HEK293 (cell line): ENCODE measurements around the gene SPDYE6.
A peak's percentile ranks its signal among the peaks of the same experiment; 100 is the strongest.

Experiments used
- EGR2 ChIP-seq: fragments of 450-650 bp; formaldehyde crosslinking; IDR thresholded peaks from 2 replicates; pipeline ENCODE4 v1.5.1; 2016; ENCODE audit warnings: low read depth, missing biosample characterization, missing genetic modification characterization
- FEZF1 ChIP-seq: fragments of 450-650 bp; formaldehyde crosslinking; IDR thresholded peaks from 2 replicates; pipeline ENCODE4 v1.5.1; 2016; ENCODE audit warnings: missing biosample characterization, missing genetic modification characterization
- KLF9 ChIP-seq: fragments of 450-650 bp; formaldehyde crosslinking; IDR thresholded peaks from 2 replicates; pipeline ENCODE4 v1.5.1; 2016; ENCODE audit warnings: missing biosample characterization, missing genetic modification characterization, low read depth
- MEIS1 ChIP-seq: sonication (generic); formaldehyde crosslinking; IDR thresholded peaks from 2 replicates; pipeline ENCODE4 v1.8.1; 2022; ENCODE audit warnings: missing genetic modification reagents, mild to moderate bottlenecking, borderline replicate concordance
- OVOL3 ChIP-seq: fragments of 450-650 bp; formaldehyde crosslinking; IDR thresholded peaks from 2 replicates; pipeline ENCODE4 v1.5.1; 2016; ENCODE audit warnings: missing biosample characterization, missing genetic modification characterization
- SP3 ChIP-seq: fragments of 450-650 bp; formaldehyde crosslinking; IDR thresholded peaks from 2 replicates; pipeline ENCODE4 v1.5.1; 2016; ENCODE audit warnings: missing biosample characterization, missing genetic modification characterization
- ZEB2 ChIP-seq: fragments of 450-650 bp; formaldehyde crosslinking; IDR thresholded peaks from 2 replicates; pipeline ENCODE4 v1.5.1; 2016; ENCODE audit warnings: missing biosample characterization, missing genetic modification characterization
- ZFP37 ChIP-seq: fragments of 450-650 bp; formaldehyde crosslinking; IDR thresholded peaks from 2 replicates; pipeline ENCODE4 v1.5.1; 2016; ENCODE audit warnings: missing biosample characterization, missing genetic modification characterization
- ZFP69B ChIP-seq: fragments of 450-650 bp; formaldehyde crosslinking; IDR thresholded peaks from 2 replicates; pipeline ENCODE4 v1.5.1; 2016; ENCODE audit warnings: missing biosample characterization, missing genetic modification characterization
- ZIC2 ChIP-seq: fragments of 450-650 bp; formaldehyde crosslinking; IDR thresholded peaks from 2 replicates; pipeline ENCODE4 v1.5.1; 2016; ENCODE audit warnings: missing biosample characterization, missing genetic modification characterization
- ZNF10 ChIP-seq: fragments of 450-650 bp; formaldehyde crosslinking; IDR thresholded peaks from 2 replicates; pipeline ENCODE4 v1.5.1; 2017; ENCODE audit warnings: missing biosample characterization, missing genetic modification characterization
- ZNF132 ChIP-seq: fragments of 450-650 bp; formaldehyde crosslinking; IDR thresholded peaks from 2 replicates; pipeline ENCODE4 v1.5.1; 2017; ENCODE audit warnings: missing biosample characterization, missing genetic modification characterization, borderline replicate concordance
- ZNF184 ChIP-seq: fragments of 450-650 bp; IDR thresholded peaks from 2 replicates; pipeline ENCODE4 v1.5.1; 2018; ENCODE audit warnings: missing biosample characterization, mild to moderate bottlenecking, missing genetic modification characterization
- ZNF202 ChIP-seq: fragments of 450-650 bp; formaldehyde crosslinking; IDR thresholded peaks from 2 replicates; pipeline ENCODE4 v1.5.1; 2016; ENCODE audit warnings: missing biosample characterization, missing genetic modification characterization, borderline replicate concordance
- ZNF23 ChIP-seq: fragments of 450-650 bp; formaldehyde crosslinking; IDR thresholded peaks from 2 replicates; pipeline ENCODE4 v1.5.1; 2016; ENCODE audit warnings: missing biosample characterization, missing genetic modification characterization, borderline replicate concordance
- ZNF239 ChIP-seq: fragments of 450-650 bp; formaldehyde crosslinking; IDR thresholded peaks from 2 replicates; pipeline ENCODE4 v1.5.1; 2016; ENCODE audit warnings: missing biosample characterization, missing genetic modification characterization
- ZNF426 ChIP-seq: fragments of 450-650 bp; formaldehyde crosslinking; IDR thresholded peaks from 2 replicates; pipeline ENCODE4 v1.5.1; 2017; ENCODE audit warnings: missing biosample characterization, missing genetic modification characterization, mild to moderate bottlenecking, inconsistent platforms, moderate library complexity
- ZNF621 ChIP-seq: fragments of 450-650 bp; formaldehyde crosslinking; IDR thresholded peaks from 2 replicates; pipeline ENCODE4 v1.5.1; 2017; ENCODE audit warnings: missing biosample characterization, missing genetic modification characterization
- TF ChIP-seq, protein P1 (sequence below): fragments of 450-650 bp; formaldehyde crosslinking; IDR thresholded peaks from 2 replicates; pipeline ENCODE4 v1.5.1; 2016; ENCODE audit warnings: missing biosample characterization, missing genetic modification characterization, low read depth
- TF ChIP-seq, protein P2 (sequence below): fragments of 450-650 bp; formaldehyde crosslinking; IDR thresholded peaks from 2 replicates; pipeline ENCODE4 v1.5.1; 2016; ENCODE audit warnings: missing biosample characterization, missing genetic modification characterization, low read depth
- TF ChIP-seq, protein P3 (sequence below): fragments of 450-650 bp; IDR thresholded peaks from 2 replicates; pipeline ENCODE4 v1.5.1; 2018; ENCODE audit warnings: missing biosample characterization, mild to moderate bottlenecking, missing genetic modification characterization
- TF ChIP-seq, protein P4 (sequence below): fragments of 450-650 bp; formaldehyde crosslinking; IDR thresholded peaks from 2 replicates; pipeline ENCODE4 v1.5.1; 2016; ENCODE audit warnings: missing biosample characterization, missing genetic modification characterization
- TF ChIP-seq, protein P5 (sequence below): fragments of 450-650 bp; formaldehyde crosslinking; IDR thresholded peaks from 2 replicates; pipeline ENCODE4 v1.5.1; 2016; ENCODE audit warnings: missing biosample characterization, missing genetic modification characterization, borderline replicate concordance
- TF ChIP-seq, protein P6 (sequence below): fragments of 450-650 bp; formaldehyde crosslinking; IDR thresholded peaks from 2 replicates; pipeline ENCODE4 v1.5.1; 2017; ENCODE audit warnings: missing biosample characterization, missing genetic modification characterization

SPDYE6 gene

DNA sequence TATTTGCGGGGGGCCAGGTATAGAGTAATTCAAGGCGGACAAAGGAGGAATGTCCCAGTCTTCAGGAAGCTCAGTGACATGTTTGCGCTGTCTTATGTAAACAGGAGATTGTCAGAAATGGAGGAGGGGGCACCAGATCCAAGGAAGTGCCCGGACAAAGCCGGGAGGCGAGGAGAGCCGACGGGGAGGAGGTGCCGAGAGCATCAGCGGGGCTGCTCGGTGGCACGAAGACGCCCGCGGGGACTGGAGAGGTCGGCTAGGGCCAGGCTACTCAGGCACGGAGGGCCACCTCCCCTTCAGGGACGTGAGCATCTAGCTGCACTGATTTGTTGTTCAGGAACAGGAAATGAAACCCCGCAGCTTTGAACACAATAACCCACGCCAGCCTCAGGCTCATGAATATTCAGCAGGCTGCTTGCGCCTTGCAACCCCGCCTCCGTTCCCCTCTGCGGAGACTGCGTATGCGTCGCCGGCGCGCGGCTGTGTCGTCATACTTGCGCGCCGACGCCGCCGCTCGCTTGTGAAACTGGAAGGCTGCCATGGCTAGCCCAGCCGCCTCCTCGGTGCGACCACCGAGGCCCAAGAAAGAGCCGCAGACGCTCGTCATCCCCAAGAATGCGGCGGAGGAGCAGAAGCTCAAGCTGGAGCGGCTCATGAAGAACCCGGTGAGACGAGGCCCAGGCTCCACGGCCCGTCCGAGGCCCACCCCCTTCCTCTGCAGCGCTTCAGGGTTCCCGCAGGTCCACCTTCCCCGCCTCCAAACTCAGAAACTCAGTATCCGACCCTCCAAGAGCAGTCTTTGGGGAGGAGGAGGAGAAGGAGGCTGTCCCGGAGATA, 39.8 kb upstream of the SPDYE6 start, which contains the start of gene PRKRIP1 (continued):
- TF ChIP-seq, protein P1, sequence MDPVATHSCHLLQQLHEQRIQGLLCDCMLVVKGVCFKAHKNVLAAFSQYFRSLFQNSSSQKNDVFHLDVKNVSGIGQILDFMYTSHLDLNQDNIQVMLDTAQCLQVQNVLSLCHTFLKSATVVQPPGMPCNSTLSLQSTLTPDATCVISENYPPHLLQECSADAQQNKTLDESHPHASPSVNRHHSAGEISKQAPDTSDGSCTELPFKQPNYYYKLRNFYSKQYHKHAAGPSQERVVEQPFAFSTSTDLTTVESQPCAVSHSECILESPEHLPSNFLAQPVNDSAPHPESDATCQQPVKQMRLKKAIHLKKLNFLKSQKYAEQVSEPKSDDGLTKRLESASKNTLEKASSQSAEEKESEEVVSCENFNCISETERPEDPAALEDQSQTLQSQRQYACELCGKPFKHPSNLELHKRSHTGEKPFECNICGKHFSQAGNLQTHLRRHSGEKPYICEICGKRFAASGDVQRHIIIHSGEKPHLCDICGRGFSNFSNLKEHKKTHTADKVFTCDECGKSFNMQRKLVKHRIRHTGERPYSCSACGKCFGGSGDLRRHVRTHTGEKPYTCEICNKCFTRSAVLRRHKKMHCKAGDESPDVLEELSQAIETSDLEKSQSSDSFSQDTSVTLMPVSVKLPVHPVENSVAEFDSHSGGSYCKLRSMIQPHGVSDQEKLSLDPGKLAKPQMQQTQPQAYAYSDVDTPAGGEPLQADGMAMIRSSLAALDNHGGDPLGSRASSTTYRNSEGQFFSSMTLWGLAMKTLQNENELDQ (tag by site-specific recombination) = no peak
- TF ChIP-seq ZNF132 (tag by site-specific recombination) = no peak
- TF ChIP-seq ZNF23 (tag by site-specific recombination) = no peak
- peak; percentile 33; the same call in 1 of the 2 replicates for TF ChIP-seq FEZF1
- TF ChIP-seq, protein P2, sequence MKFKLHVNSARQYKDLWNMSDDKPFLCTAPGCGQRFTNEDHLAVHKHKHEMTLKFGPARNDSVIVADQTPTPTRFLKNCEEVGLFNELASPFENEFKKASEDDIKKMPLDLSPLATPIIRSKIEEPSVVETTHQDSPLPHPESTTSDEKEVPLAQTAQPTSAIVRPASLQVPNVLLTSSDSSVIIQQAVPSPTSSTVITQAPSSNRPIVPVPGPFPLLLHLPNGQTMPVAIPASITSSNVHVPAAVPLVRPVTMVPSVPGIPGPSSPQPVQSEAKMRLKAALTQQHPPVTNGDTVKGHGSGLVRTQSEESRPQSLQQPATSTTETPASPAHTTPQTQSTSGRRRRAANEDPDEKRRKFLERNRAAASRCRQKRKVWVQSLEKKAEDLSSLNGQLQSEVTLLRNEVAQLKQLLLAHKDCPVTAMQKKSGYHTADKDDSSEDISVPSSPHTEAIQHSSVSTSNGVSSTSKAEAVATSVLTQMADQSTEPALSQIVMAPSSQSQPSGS = no peak
- TF ChIP-seq ZNF239 = no peak
- peak; percentile 44; the same call in 1 of the 2 replicates for TF ChIP-seq ZEB2 (tag by site-specific recombination)
- no peak for TF ChIP-seq EGR2 (tag by site-specific recombination)
- no peak for TF ChIP-seq ZNF184 (tag by site-specific recombination)
- no peak; the same call in 1 of the 2 replicates for TF ChIP-seq ZNF10 (tag by site-specific recombination)
- TF ChIP-seq ZIC2 = peak; percentile 76
- TF ChIP-seq, protein P3, sequence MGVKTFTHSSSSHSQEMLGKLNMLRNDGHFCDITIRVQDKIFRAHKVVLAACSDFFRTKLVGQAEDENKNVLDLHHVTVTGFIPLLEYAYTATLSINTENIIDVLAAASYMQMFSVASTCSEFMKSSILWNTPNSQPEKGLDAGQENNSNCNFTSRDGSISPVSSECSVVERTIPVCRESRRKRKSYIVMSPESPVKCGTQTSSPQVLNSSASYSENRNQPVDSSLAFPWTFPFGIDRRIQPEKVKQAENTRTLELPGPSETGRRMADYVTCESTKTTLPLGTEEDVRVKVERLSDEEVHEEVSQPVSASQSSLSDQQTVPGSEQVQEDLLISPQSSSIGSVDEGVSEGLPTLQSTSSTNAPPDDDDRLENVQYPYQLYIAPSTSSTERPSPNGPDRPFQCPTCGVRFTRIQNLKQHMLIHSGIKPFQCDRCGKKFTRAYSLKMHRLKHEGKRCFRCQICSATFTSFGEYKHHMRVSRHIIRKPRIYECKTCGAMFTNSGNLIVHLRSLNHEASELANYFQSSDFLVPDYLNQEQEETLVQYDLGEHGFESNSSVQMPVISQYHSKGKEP (tag by site-specific recombination) = no peak
- TF ChIP-seq ZNF202 = no peak
- TF ChIP-seq SP3 (tag by site-specific recombination) = peak; percentile 65; the same call in 1 of the 2 replicates
- TF ChIP-seq, protein P4, sequence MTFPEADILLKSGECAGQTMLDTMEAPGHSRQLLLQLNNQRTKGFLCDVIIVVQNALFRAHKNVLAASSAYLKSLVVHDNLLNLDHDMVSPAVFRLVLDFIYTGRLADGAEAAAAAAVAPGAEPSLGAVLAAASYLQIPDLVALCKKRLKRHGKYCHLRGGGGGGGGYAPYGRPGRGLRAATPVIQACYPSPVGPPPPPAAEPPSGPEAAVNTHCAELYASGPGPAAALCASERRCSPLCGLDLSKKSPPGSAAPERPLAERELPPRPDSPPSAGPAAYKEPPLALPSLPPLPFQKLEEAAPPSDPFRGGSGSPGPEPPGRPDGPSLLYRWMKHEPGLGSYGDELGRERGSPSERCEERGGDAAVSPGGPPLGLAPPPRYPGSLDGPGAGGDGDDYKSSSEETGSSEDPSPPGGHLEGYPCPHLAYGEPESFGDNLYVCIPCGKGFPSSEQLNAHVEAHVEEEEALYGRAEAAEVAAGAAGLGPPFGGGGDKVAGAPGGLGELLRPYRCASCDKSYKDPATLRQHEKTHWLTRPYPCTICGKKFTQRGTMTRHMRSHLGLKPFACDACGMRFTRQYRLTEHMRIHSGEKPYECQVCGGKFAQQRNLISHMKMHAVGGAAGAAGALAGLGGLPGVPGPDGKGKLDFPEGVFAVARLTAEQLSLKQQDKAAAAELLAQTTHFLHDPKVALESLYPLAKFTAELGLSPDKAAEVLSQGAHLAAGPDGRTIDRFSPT (tag by site-specific recombination) = no peak
- TF ChIP-seq KLF9 (tag by site-specific recombination) = peak; percentile 53
- TF ChIP-seq, protein P5, sequence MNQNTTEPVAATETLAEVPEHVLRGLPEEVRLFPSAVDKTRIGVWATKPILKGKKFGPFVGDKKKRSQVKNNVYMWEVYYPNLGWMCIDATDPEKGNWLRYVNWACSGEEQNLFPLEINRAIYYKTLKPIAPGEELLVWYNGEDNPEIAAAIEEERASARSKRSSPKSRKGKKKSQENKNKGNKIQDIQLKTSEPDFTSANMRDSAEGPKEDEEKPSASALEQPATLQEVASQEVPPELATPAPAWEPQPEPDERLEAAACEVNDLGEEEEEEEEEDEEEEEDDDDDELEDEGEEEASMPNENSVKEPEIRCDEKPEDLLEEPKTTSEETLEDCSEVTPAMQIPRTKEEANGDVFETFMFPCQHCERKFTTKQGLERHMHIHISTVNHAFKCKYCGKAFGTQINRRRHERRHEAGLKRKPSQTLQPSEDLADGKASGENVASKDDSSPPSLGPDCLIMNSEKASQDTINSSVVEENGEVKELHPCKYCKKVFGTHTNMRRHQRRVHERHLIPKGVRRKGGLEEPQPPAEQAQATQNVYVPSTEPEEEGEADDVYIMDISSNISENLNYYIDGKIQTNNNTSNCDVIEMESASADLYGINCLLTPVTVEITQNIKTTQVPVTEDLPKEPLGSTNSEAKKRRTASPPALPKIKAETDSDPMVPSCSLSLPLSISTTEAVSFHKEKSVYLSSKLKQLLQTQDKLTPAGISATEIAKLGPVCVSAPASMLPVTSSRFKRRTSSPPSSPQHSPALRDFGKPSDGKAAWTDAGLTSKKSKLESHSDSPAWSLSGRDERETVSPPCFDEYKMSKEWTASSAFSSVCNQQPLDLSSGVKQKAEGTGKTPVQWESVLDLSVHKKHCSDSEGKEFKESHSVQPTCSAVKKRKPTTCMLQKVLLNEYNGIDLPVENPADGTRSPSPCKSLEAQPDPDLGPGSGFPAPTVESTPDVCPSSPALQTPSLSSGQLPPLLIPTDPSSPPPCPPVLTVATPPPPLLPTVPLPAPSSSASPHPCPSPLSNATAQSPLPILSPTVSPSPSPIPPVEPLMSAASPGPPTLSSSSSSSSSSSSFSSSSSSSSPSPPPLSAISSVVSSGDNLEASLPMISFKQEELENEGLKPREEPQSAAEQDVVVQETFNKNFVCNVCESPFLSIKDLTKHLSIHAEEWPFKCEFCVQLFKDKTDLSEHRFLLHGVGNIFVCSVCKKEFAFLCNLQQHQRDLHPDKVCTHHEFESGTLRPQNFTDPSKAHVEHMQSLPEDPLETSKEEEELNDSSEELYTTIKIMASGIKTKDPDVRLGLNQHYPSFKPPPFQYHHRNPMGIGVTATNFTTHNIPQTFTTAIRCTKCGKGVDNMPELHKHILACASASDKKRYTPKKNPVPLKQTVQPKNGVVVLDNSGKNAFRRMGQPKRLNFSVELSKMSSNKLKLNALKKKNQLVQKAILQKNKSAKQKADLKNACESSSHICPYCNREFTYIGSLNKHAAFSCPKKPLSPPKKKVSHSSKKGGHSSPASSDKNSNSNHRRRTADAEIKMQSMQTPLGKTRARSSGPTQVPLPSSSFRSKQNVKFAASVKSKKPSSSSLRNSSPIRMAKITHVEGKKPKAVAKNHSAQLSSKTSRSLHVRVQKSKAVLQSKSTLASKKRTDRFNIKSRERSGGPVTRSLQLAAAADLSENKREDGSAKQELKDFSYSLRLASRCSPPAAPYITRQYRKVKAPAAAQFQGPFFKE = no peak
- no peak for TF ChIP-seq MEIS1 (CRISPR knock-in tag)
- TF ChIP-seq OVOL3 (tag by site-specific recombination) = no peak
- no peak for TF ChIP-seq ZFP37 (tag by site-specific recombination)
- TF ChIP-seq ZFP69B (tag by site-specific recombination) = no peak
- TF ChIP-seq, protein P6, sequence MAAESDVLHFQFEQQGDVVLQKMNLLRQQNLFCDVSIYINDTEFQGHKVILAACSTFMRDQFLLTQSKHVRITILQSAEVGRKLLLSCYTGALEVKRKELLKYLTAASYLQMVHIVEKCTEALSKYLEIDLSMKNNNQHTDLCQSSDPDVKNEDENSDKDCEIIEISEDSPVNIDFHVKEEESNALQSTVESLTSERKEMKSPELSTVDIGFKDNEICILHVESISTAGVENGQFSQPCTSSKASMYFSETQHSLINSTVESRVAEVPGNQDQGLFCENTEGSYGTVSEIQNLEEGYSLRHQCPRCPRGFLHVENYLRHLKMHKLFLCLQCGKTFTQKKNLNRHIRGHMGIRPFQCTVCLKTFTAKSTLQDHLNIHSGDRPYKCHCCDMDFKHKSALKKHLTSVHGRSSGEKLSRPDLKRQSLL (tag by site-specific recombination) = no peak
- TF ChIP-seq ZNF426 = no peak
- no peak for TF ChIP-seq ZNF621 (tag by site-specific recombination)
